SK-N-SH (cell line): ENCODE data around the gene PITX1. TPM values are rescaled to one million over a fixed set of nuclear protein-coding genes. Genes with fewer than 3 reads are reported as not detected.

Experiments
- CTCF ChIA-PET: fragments of 300-600, 350-600 bp; formaldehyde crosslinking; extraction: SDS; loops from one replicate; lab custom pipeline; 2021; lab: Yijun Ruan, JAX
- POLR2A ChIA-PET: fragments of 350-600 bp; sonication (Branson Sonifier 250); formaldehyde crosslinking; extraction: SDS; loops from one replicate; lab custom pipeline; 2020; ENCODE audit warnings: antibody characterized with exemption, inconsistent platforms; lab: Yijun Ruan, JAX
- DNase-seq: peaks from one replicate; pipeline ENCODE4 v3.0.0; 2012
- H2AFZ ChIP-seq: fragments of 200-600 bp; sonication (generic); 2 replicates; pipeline ENCODE4 v1.8.1; 2016; ENCODE audit warnings: antibody characterized with exemption, mild to moderate bottlenecking, low read depth
- H3F3A ChIP-seq: fragments of 200-600 bp; sonication (generic); replicated peaks from 2 replicates; pipeline ENCODE3; 2016; ENCODE audit warnings: antibody characterized with exemption, mild to moderate bottlenecking; ENCODE audit not compliant: insufficient read depth
- H3K27ac ChIP-seq, 2 experiments: fragments of 200-500 bp in 1 of 2; fragments of 200-600 bp in 1 of 2; sonication (Bioruptor generic) in 1 of 2; sonication (generic), shearing (Covaris generic) in 1 of 2; 2 replicates each; pipeline versions ENCODE4 v1.5.1 to v1.6.1; 2014 to 2016; ENCODE audit warnings: low read depth in 2 of 2, inconsistent platforms in 1 of 2, low read length in 1 of 2, mild to moderate bottlenecking in 1 of 2, mixed read lengths in 1 of 2
- H3K27me3 ChIP-seq: fragments of 200-600 bp; sonication (generic), shearing (Covaris generic); 2 replicates; pipeline ENCODE4 v1.6.1; 2016; ENCODE audit warnings: mixed run types; ENCODE audit not compliant: insufficient read depth
- H3K36me3 ChIP-seq, 2 experiments: fragments of 200-500 bp in 1 of 2; fragments of 200-600 bp in 1 of 2; sonication (Bioruptor generic) in 1 of 2; sonication (generic) in 1 of 2; replicated peaks in 1 of 2; 2 replicates each; pipeline versions ENCODE3 to v1.5.1; 2014 to 2016; ENCODE audit warnings: low read length in 1 of 2, mild to moderate bottlenecking in 1 of 2; ENCODE audit not compliant: insufficient read depth in 2 of 2, control insufficient read depth in 1 of 2
- H3K4me1 ChIP-seq, 2 experiments: fragments of 200-500 bp in 1 of 2; fragments of 200-600 bp in 1 of 2; sonication (Bioruptor generic) in 1 of 2; sonication (generic), shearing (Covaris generic) in 1 of 2; 2 replicates each; pipeline versions ENCODE4 v1.5.1 to v1.6.1; 2014 to 2016; ENCODE audit warnings: low read depth in 1 of 2, low read length in 1 of 2, mixed run types in 1 of 2; ENCODE audit not compliant: insufficient read depth in 2 of 2, control insufficient read depth in 1 of 2
- H3K4me2 ChIP-seq: fragments of 200-600 bp; sonication (generic), shearing (Covaris generic); 2 replicates; pipeline ENCODE4 v1.6.1; 2017; ENCODE audit warnings: mixed run types
- H3K4me3 ChIP-seq, 2 experiments: fragments of 200-500 bp in 1 of 2; fragments of 200-600 bp in 1 of 2; sonication (Bioruptor generic) in 1 of 2; sonication (generic), shearing (Covaris generic) in 1 of 2; 2 replicates each; pipeline versions ENCODE4 v1.5.1 to v1.8.1; 2014 to 2016; ENCODE audit warnings: low read depth in 2 of 2, inconsistent platforms in 1 of 2, low read length in 1 of 2, mild to moderate bottlenecking in 1 of 2, mixed read lengths in 1 of 2, moderate library complexity in 1 of 2
- H3K79me2 ChIP-seq: fragments of 200-600 bp; sonication (generic); 2 replicates; pipeline ENCODE4 v1.8.1; 2017; ENCODE audit warnings: mild to moderate bottlenecking; ENCODE audit not compliant: insufficient read depth
- H3K9ac ChIP-seq: fragments of 200-600 bp; sonication (generic); 2 replicates; pipeline ENCODE4 v1.6.1; 2017; ENCODE audit warnings: mixed run types
- H3K9me2 ChIP-seq: fragments of 200-600 bp; sonication (generic); 2 replicates; pipeline ENCODE4 v1.6.1; 2017; ENCODE audit warnings: mixed run types
- H3K9me3 ChIP-seq: fragments of 200-600 bp; sonication (generic); 2 replicates; pipeline ENCODE4 v1.6.1; 2017; ENCODE audit warnings: mixed run types, mild to moderate bottlenecking, moderate library complexity
- H4K20me1 ChIP-seq: fragments of 200-600 bp; sonication (generic); 2 replicates; pipeline ENCODE4 v1.6.1; 2017; ENCODE audit warnings: mild to moderate bottlenecking, mixed run types; ENCODE audit not compliant: insufficient read depth
- CHD2 ChIP-seq: fragments of 150-350 bp; IDR thresholded peaks from 2 replicates; pipeline ENCODE4 v1.6.1; 2018; ENCODE audit warnings: low read length; ENCODE audit not compliant: partially characterized antibody
- EP300 ChIP-seq, 2 experiments: IDR thresholded peaks; 2 replicates each; pipeline versions ENCODE4 v1.4.0 to v1.6.1; 2012; ENCODE audit warnings: borderline replicate concordance in 1 of 2, low read depth in 1 of 2, low read length in 1 of 2
- FOXJ3 ChIP-seq: sonication (generic); formaldehyde crosslinking; IDR thresholded peaks from 2 replicates; pipeline ENCODE4 v1.5.1; 2020; ENCODE audit warnings: mild to moderate bottlenecking, missing genetic modification reagents
- FOXM1 ChIP-seq: IDR thresholded peaks from 2 replicates; pipeline ENCODE4 v1.4.0; 2012; ENCODE audit warnings: low read depth, mild to moderate bottlenecking
- GATA2 ChIP-seq: sonication (generic); formaldehyde crosslinking; IDR thresholded peaks from 2 replicates; pipeline ENCODE4 v1.5.0; 2020; ENCODE audit warnings: mild to moderate bottlenecking, missing genetic modification reagents
- JUND ChIP-seq: IDR thresholded peaks from 2 replicates; pipeline ENCODE4 v1.4.0; 2012
- MEF2A ChIP-seq: IDR thresholded peaks from 2 replicates; pipeline ENCODE4 v1.4.0; 2012; ENCODE audit warnings: low read depth, borderline replicate concordance
- NRF1 ChIP-seq: IDR thresholded peaks from 2 replicates; pipeline ENCODE4 v1.6.1; 2012; ENCODE audit warnings: low read depth, mild to moderate bottlenecking, low read length
- RFX5 ChIP-seq: IDR thresholded peaks from 2 replicates; pipeline ENCODE4 v1.6.1; 2012; ENCODE audit warnings: mild to moderate bottlenecking, improper control_type of control experiment, low read length
- RXRA ChIP-seq: IDR thresholded peaks from 2 replicates; pipeline ENCODE4 v1.4.0; 2012; ENCODE audit warnings: low read depth, mild to moderate bottlenecking, borderline replicate concordance
- SIN3A ChIP-seq: IDR thresholded peaks from 2 replicates; pipeline ENCODE4 v1.6.1; 2012; ENCODE audit warnings: low read depth, mild to moderate bottlenecking, low read length, moderate library complexity, borderline replicate concordance
- SMC3 ChIP-seq: IDR thresholded peaks from 2 replicates; pipeline ENCODE4 v1.6.1; 2012; ENCODE audit warnings: low read depth, low read length, improper control_type of control experiment
- TEAD4 ChIP-seq: IDR thresholded peaks from 2 replicates; pipeline ENCODE4 v1.4.0; 2012; ENCODE audit warnings: mild to moderate bottlenecking, borderline replicate concordance; ENCODE audit not compliant: insufficient read depth
- YY1 ChIP-seq: IDR thresholded peaks from 2 replicates; pipeline ENCODE4 v1.4.0; 2012; ENCODE audit warnings: low read depth, mild to moderate bottlenecking
- WGBS: methylation state at CpG from one replicate; pipeline ENCODE4 v1.1.6; 2017; ENCODE audit warnings: low lambda C conversion rate; 5-methylcytosine and 5-hydroxymethylcytosine counted together
- polyA plus RNA-seq, 3 experiments: library from polyadenylated mRNA; depleted of rRNA; stranded (reverse); fragments of >200 nt; gene quantifications; 2 replicates each; pipeline ENCODE4 v1.2.3, GENCODE V29; 2012
- TF ChIP-seq, protein P1 (sequence below): IDR thresholded peaks from 2 replicates; pipeline ENCODE4 v1.4.0; 2012; ENCODE audit warnings: low read depth, borderline replicate concordance
- TF ChIP-seq, protein P2 (sequence below): fragments of 200-600 bp; sonication (generic); IDR thresholded peaks from 2 replicates; pipeline ENCODE4 v1.6.1; 2017; ENCODE audit warnings: antibody characterized with exemption, mild to moderate bottlenecking, moderate library complexity
- TF ChIP-seq, protein P3 (sequence below): fragments of 150-350 bp; IDR thresholded peaks from 2 replicates; pipeline ENCODE4 v1.6.1; 2016; ENCODE audit warnings: mild to moderate bottlenecking, low read depth, low read length

The PITX1 gene
- polyA plus RNA-seq, 1 of the 3 experiments (the other 2 are of a cell fraction), result not detected

DNA sequence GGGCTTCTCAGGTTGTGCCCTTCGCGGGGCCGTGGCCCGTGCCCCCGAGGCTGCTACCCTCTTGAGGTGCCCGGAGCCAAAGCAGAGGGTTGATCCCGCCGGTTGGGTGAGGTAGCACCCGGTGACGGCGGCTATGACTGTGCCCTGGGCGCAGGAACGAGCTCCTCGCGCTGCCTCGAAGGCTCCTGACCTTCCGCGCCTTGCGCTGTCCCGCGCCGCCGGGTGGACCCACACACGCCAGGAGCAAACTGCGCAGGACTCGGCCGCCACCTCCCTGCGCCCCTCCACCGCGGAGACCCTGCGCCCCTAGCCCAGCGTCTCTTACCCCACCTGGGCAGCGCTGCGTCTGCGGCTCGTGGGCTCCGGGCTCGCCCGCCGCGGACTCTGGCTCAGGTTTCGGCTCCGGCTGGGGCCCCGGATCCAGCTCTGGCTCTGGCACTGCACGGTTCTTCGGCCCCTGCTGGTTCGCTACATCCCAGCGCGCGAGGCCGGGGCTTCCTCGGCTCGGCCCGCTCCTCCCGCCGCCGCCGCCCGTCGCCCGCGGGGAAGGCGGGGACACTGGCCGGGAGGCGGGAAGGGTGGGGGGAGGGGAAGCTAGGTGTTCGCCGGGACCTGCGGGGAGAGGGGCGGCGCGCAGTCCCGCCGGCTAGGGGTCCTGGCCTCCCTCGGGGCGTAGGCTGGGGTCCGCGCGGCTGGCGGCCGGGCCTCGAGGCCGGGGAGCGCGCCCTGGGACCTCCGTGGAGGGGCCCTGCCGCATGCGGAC, 5.4 kb upstream of the PITX1 start:
- Histone ChIP-seq H3K36me3 (no peaks in the 10 kb centered on the region), H3K79me2 (no peaks in the 10 kb centered on the region), H3K4me3 (no peak overlapping the region), H3K27ac (no peak overlapping the region), H3K4me2 (peak overlapping the region; percentile 28; the same call in 1 of the 2 replicates)
- WGBS, result 20% methylated on average over 7 of the region's 87 CpGs
- no peak for TF ChIP-seq SMC3
- no peak for TF ChIP-seq FOXM1
- no peak for TF ChIP-seq FOXJ3
- TF ChIP-seq, protein P1, sequence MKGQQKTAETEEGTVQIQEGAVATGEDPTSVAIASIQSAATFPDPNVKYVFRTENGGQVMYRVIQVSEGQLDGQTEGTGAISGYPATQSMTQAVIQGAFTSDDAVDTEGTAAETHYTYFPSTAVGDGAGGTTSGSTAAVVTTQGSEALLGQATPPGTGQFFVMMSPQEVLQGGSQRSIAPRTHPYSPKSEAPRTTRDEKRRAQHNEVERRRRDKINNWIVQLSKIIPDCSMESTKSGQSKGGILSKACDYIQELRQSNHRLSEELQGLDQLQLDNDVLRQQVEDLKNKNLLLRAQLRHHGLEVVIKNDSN, result no peak
- no peak for TF ChIP-seq JUND
- no peak for TF ChIP-seq MEF2A
- no peak for TF ChIP-seq RXRA
- no peak for TF ChIP-seq RFX5
- no peak for TF ChIP-seq GATA2 (CRISPR knock-in tag)
- TF ChIP-seq TEAD4, result no peak
- TF ChIP-seq CHD2, result no peak
- TF ChIP-seq, all 33 proteins: peak for 0
- H3K9me3 ChIP-seq, result no peaks in the 10 kb centered on the region
- peak; percentile 71 for DNase-seq
- peaks cover 11% of the 10 kb centered on the region; the same call in 1 of the 2 replicates for H4K20me1 ChIP-seq
- H2AFZ ChIP-seq, result no peak overlapping the region
- no peak overlapping the region for H3K9ac ChIP-seq
- no peaks in the 10 kb centered on the region for H3F3A ChIP-seq
- no peaks in the 10 kb centered on the region; a peak in 1 of 4 replicates for H3K4me1 ChIP-seq
- POLR2A ChIA-PET, result no interaction called here
- peaks cover 96% of the 10 kb centered on the region for H3K27me3 ChIP-seq
- CTCF ChIA-PET, result interaction anchor here (1.2 to 3.3 kb wide), 3 partner anchors 15 to 297 kb away, joined by 3 to 11 read pairs (median 3); no protein-coding TSS in a partner anchor
- H3K9me2 ChIP-seq, result no peaks in the 10 kb centered on the region

DNA sequence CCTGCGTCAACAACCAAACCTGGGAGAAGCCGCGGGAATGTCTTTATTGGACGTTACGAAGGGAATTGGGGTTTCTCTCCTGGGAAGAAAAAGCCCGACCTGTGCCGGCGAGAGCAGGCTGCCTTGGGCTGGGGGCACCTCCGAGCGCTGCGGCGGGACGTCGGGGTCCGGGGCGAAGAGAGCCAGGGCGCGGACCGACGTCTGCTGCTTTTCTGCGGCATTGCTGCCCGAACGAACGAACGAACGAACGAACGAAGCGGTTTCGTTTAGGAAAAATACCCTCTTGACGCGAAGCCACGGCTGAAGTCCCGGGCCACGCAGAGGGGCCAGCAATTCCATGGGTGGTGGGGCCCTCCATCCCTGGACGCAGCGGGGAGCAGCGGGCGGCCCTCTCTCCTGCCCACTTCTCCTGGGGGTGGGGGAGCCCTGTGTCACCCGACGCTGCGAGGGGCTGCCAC, 4.8 kb upstream of the PITX1 start:
- no peak overlapping the region for H3K4me2 ChIP-seq
- no peaks in the 10 kb centered on the region; a peak in 1 of 4 replicates for H3K4me1 ChIP-seq
- no peaks in the 10 kb centered on the region for H3K79me2 ChIP-seq
- H3K27ac ChIP-seq, result no peak overlapping the region
- H3K27me3 ChIP-seq, result peaks cover 92% of the 10 kb centered on the region
- 19% methylated on average over 28 of the region's 42 CpGs for WGBS
- no peak overlapping the region for H3K4me3 ChIP-seq
- no peaks in the 10 kb centered on the region for H3F3A ChIP-seq
- ChIA-PET CTCF (interaction anchor here (1.2 to 3.3 kb wide), 3 partner anchors 14 to 297 kb away, joined by 3 to 11 read pairs (median 3); no protein-coding TSS in a partner anchor), POLR2A (no interaction called here)
- H2AFZ ChIP-seq, result no peak overlapping the region
- H3K9ac ChIP-seq, result no peak overlapping the region
- no peaks in the 10 kb centered on the region for H3K9me2 ChIP-seq
- no peaks in the 10 kb centered on the region for H3K9me3 ChIP-seq
- H3K36me3 ChIP-seq, result no peaks in the 10 kb centered on the region
- peaks cover 11% of the 10 kb centered on the region; the same call in 1 of the 2 replicates for H4K20me1 ChIP-seq
- TF ChIP-seq EP300 (IDR thresholded peaks at IDR 0.05; ENCODE audit: borderline replicate concordance in 1 of 2, low read depth in 1 of 2, low read length in 1 of 2) (no peak), SIN3A (no peak), CHD2 (no peak), RXRA (no peak), NRF1 (no peak), SMC3 (no peak), YY1 (no peak)
- TF ChIP-seq, protein P2, sequence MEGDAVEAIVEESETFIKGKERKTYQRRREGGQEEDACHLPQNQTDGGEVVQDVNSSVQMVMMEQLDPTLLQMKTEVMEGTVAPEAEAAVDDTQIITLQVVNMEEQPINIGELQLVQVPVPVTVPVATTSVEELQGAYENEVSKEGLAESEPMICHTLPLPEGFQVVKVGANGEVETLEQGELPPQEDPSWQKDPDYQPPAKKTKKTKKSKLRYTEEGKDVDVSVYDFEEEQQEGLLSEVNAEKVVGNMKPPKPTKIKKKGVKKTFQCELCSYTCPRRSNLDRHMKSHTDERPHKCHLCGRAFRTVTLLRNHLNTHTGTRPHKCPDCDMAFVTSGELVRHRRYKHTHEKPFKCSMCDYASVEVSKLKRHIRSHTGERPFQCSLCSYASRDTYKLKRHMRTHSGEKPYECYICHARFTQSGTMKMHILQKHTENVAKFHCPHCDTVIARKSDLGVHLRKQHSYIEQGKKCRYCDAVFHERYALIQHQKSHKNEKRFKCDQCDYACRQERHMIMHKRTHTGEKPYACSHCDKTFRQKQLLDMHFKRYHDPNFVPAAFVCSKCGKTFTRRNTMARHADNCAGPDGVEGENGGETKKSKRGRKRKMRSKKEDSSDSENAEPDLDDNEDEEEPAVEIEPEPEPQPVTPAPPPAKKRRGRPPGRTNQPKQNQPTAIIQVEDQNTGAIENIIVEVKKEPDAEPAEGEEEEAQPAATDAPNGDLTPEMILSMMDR, result no peak
- TF ChIP-seq, protein P3, sequence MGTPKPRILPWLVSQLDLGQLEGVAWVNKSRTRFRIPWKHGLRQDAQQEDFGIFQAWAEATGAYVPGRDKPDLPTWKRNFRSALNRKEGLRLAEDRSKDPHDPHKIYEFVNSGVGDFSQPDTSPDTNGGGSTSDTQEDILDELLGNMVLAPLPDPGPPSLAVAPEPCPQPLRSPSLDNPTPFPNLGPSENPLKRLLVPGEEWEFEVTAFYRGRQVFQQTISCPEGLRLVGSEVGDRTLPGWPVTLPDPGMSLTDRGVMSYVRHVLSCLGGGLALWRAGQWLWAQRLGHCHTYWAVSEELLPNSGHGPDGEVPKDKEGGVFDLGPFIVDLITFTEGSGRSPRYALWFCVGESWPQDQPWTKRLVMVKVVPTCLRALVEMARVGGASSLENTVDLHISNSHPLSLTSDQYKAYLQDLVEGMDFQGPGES, result no peak
- peak; percentile 58 for DNase-seq
